GM19240 (cell line): ENCODE data around the gene PPP2R2D.
"Not testable (repeated sequence)": the region's sequence is repeated elsewhere in the genome, so short reads cannot be mapped to it uniquely, and the experiment has no call there.

ENCODE experiments used
- DNase-seq: peaks from one replicate; pipeline ENCODE4 v3.0.0; 2011; ENCODE audit warnings: low spot score; ENCODE audit not compliant: insufficient read length

The PPP2R2D gene

DNA sequence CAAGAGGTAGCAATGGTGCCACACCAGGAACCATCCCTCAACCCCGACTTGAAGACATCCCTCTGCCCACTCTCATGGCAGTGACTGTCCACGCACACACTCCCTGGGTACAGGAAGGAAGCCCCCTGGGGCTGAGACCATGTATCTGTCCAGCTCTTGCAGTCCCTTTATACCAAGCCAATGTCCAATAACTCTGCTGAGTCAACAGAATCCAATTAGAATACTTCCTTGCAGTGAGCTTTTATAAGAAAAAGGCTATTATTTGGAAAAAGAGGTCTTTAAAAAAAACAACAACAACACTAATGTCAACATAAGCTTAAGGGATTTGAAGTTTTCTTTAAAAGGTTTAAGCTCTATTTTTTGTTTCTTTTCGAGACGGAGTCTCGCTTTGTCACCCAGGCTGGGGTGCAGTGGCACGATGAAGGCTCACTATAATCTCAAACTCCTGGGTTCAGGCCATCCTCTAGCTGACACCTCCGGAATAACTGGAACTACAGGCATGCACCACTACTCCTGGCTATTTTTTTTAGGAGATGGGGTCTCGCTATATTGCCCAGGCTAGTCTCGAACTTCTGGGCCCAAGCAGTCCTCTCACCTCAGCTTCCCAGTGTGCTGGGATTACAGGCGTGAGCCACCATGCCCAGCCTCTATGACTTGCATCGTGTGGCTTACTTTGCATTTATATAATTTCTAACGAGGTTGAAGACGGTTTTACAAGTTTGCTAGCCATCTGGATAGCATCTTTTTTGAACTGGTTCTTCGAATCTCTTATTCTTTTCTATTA is 73.4 kb downstream of the PPP2R2D start:
- no peak for DNase-seq

GRCh38 chr10:131975003-131975402 is 74.2 kb downstream of the PPP2R2D start:
- no peak for DNase-seq

GRCh38 chr10:131975796-131976195 is 75.0 kb downstream of the PPP2R2D start:
- no peak for DNase-seq

DNA sequence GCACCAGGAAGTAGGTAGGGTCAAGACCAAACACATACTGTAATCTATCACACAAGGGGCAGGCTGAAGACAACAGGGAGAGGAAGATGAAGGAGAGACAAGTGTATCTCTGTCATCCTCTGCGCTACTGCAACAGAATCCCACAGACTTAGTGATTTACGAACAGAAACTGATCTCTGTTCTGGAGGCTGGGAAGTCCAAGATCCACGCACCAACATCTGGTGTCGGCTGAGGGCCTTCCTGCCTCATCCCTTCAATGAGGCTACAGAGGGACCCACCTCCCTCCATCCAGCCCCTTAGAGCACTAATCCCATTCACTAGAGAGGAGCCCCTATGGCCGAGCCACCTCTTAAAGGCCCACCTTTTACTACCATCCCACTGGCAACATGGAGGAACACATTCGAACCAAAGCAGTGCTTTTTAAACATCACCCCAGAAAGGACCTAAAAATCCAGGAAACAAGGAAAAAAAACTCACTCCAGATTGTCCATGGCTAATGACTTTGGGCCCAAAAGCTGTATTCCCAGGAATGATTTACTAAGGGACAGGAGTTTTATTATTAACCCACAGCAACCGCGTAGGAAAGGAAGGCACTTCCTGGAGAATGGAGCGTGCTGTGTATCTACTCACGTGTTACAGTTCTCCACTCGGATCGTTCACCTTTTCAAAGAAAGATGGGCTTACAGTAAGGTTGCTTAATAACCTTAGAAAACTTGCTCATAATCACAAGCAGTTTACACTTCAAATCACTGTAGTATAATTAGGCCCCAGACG is 76.7 kb downstream of the PPP2R2D start:
- DNase-seq: no peak

DNA sequence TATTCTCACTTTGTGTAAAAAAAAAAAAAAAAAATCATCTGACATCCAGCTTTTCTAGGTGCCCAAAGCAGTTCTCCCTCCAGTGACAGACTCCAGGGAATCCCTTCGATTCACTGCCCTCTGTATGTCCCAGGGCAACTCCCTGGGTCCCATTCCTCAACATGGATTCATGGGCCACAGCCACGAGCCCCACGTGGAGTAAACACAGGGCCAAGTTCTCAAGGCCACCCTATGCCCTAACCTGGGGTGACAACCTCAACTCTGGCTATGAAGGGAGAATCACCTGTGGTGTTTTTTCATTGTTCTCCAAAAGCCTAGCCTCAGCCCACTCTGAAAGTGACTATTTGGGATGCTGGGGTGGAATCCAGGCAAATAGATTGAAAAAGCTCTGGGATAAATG is 77.6 kb downstream of the PPP2R2D start:
- DNase-seq: no peak

GRCh38 chr10:131978851-131979250 is 78.0 kb downstream of the PPP2R2D start:
- DNase-seq: no peak

DNA sequence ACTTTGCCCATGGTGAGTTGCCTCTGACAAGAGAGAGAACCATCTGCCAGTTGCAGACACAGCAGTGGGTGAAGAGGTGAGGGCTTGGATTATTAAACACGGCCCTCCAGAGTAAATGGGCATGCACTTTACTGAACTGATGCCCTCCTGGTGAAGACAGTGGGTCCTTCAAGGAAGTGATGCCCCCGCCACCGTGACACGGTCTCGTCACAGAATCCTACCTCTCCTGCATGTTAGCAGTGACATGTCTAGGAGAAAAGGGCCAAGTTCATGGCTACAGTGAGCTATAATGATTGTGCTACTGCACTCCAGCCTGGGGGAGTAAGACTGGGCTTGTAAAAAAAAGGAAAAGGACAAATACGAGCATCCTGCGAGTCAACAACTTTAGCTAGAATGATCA is 78.5 kb downstream of the PPP2R2D start:
- no peak for DNase-seq

- no peak for DNase-seq
These were observed 79.0 kb downstream of the PPP2R2D start for GRCh38 chr10:131979821-131980270.

GRCh38 chr10:131980321-131980720 is 79.5 kb downstream of the PPP2R2D start:
- DNase-seq: no peak

DNA sequence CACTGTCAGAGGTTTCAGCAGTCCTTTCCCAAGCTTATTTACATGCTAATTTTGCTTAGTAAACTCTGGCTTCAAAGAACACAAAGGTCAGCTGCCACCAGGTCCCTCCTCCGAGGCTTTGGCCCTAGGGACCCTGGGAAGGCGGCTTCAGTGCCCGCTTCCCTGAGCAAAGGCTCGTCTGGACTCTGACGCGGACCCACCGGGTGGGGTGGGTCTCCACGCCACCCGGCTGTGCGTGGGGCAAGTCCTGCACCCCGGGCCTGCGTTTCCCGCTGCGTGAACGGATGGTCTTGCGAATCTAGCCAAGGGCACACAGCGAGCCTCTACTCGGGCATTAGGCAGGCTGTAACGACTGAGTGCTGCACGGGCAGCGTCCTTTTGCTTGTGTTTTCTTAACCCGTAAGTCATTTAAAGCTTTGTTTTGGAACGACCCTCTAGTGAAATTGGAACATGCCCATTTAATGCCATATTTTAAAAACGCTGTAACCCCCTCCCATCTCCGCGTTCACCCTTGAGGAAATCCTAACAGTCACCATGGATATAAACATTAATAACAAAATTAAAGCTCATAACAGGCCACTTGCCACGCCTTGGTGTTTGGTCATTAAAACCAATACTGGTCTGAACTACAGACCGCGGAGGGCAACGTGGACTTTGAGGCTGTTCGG is 80.1 kb downstream of the PPP2R2D start:
- no peak for DNase-seq

DNA sequence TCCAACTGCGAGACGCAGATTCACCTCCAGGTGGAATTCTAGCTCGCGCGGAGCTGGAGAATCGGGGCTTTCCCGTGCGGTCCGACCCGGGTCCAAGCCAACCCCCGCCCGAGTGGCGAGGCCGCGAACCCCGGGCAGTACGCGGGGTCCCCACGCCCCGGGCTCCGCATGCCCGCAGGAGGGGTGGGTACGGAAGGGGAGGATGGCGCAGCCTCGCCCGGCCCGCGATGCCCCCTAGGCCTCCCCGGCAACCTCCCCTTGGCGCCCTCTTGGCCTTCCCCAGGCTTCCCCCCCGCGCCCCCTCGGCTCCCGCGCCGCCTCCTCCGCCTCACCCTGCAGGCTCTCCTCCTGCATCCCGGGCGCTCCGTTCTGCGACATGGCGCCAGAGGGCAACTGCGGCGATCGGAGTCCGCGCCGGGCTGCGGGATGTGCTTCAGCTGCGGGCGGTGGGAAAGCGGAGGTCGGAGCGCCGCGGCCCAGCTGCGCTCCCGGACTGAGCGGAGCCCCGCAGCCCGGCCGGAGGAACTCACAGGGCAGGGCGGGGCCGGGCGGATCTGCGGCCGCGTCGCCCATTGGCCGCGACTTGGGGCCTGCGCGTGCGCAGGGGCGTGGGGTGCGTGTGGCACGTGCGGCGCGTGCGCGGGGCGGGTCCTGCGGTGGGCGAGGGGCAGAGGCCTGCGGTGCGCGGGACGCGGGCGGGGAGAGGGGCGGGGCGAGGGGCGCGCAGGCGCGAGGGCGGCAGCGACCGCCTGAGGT is 80.8 kb downstream of the PPP2R2D start, which contains the start of gene BNIP3:
BNIP3 (minus strand) TSS at position 495 of the 756 bp plus-strand sequence; CDS start at position 378, 117 bp downstream.
- DNase-seq: peak; percentile 99

- DNase-seq: no peak
These were observed 81.5 kb downstream of the PPP2R2D start for GRCh38 chr10:131982185-131982756.

- no peak for DNase-seq
These were observed 82.0 kb downstream of the PPP2R2D start for GRCh38 chr10:131982796-131983195.

DNA sequence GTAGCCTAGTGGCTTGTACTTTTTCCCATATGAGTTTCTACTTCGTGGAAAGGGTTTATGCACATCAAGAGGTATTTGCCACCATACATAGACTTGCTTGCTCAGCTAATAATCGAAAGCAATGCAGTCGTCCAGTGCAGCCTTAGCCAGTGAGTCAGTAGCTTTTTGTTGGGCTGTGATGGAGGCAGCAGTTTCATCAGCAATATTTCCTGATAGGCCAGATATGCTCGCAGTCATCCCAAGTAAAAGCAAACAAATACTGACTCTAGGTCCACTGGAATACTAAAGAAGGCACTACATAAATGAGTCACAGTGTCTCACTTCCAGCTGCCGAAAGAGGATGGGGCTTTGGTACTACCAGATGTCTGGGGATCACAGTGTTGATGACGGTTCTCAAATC is 83.0 kb downstream of the PPP2R2D start:
- no peak for DNase-seq

- DNase-seq: not testable (repeated sequence)
These were observed 86.0 kb downstream of the PPP2R2D start for GRCh38 chr10:131986851-131987250.

DNA sequence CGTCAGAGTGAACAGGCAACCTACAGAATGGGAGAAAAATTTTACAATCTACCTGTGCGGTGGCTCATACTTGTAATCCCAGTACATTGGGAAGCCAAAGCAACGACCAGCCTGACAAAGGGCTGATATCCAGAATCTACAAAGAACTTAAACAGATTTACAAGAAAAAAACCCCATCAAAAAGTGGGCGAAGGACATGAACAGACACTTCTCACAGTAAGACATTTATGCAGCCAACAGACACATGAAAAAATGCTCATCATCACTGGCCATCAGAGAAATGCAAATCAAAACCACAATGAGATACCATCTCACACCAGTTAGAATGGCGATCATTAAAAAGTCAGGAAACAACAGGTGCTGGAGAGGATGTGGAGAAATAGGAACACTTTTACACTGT is 86.5 kb downstream of the PPP2R2D start:
- DNase-seq: not testable (repeated sequence)

DNA sequence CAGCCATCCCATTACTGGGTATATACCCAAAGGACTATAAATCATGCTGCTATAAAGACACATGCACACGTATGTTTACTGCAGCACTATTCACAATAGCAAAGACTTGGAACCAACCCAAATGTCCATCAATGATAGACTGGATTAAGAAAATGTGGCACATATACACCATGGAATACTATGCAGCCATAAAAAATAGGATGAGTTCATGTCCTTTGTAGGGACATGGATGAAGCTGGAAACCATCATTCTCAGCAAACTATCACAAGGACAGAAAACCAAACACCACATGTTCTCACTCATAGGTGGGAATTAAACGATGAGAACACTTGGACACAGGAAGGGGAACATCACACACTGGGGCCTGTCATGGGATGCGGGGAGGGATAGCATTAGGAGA is 87.0 kb downstream of the PPP2R2D start:
- DNase-seq: not testable (repeated sequence)

DNA sequence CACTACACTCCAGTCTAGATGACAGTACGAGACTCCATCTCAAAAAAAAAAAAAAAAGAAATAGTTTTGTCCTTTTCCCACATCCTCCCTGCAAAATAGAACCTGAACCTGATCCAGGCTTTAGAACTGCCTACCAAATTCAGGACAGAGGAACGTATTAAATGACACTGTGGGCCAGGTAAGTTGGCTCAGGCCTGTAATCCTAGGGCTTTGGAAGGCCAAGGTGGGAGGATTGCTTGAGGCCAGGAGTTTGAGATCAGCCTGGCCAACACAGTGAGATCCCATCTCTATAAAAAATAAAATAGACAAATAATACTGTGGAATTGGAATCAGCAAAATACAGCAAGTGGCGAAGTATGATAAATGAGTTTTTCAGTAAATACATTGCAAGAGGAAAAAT is 90.9 kb downstream of the PPP2R2D start:
- DNase-seq: no peak

DNA sequence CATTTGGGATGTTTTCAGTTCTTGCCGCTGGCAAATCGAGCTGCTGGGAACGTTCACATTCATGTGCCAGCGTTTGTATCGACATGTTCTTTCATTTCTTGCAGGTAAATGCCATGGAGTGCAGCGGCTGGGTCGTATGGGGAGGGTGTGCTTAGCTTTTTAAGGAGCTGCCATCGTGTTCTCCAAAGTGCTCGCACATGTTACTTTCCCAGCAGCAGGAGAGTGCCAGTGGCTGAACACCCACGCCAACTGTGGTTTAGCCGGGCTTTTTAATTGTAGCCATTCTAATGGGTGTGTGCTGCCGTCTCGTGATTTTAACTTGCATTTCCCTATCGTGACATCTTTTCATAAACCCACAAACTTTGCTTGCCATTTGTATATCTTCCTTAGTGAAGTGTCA is 92.5 kb downstream of the PPP2R2D start:
- DNase-seq: no peak

- no peak for DNase-seq
These were observed 93.6 kb downstream of the PPP2R2D start for GRCh38 chr10:131994435-131994834.
